HCT116 (cell line): ENCODE data around the gene TTLL11. TPM values are rescaled to one million over a fixed set of nuclear protein-coding genes. Genes with fewer than 3 reads are reported as not detected.

Experiments
- ATAC-seq: fragments of 200-7000 bp; cut with Tn5 transposase; 2 replicates; pipeline ENCODE4 v1.9.1; 2020; ENCODE audit warnings: mild to moderate bottlenecking, moderate library complexity
- BruUV-seq: library from RNA; stranded (reverse); fragments of 400-500 nt; replicated peaks from 2 replicates; lab custom pipeline; 2021; lab: Mats Ljungman, UMichigan
- CTCF ChIA-PET: fragments of 300-600 bp; sonication (Branson Sonifier 250); formaldehyde crosslinking; loops from one replicate; lab custom pipeline; 2021; ENCODE audit warnings: antibody characterized with exemption; lab: Charles Lee
- POLR2A ChIA-PET: fragments of 300-600, 350-600 bp; sonication (Branson Sonifier 250); formaldehyde crosslinking; loops from one replicate; lab custom pipeline; 2021; ENCODE audit warnings: antibody characterized with exemption; lab: Charles Lee
- RAD21 ChIA-PET, 2 experiments: fragments of 300-600 bp; sonication (Branson Sonifier 250); formaldehyde crosslinking; loops; one replicate each; lab custom pipeline; 2023; ENCODE audit warnings: low total read pairs in 2 of 2; ENCODE audit not compliant: uncharacterized antibody in 2 of 2, unreplicated experiment in 2 of 2, low non-redundant PET in 1 of 2; lab: Charles Lee
- DNase-seq: peaks from one replicate; pipeline ENCODE4 v3.0.0-alpha.2; 2010; ENCODE audit warnings: low read depth, low spot score
- H2AFZ ChIP-seq: fragments of 200-600 bp; shearing (Covaris generic), sonication (generic); 2 replicates; pipeline ENCODE4 v1.6.1; 2017; ENCODE audit warnings: low read depth, mixed run types, mixed read lengths, antibody characterized with exemption, low read length; ENCODE audit not compliant: poor library complexity, severe bottlenecking
- H3K27ac ChIP-seq: 2 replicates; pipeline ENCODE4 v1.5.1; 2012; ENCODE audit warnings: low read depth, low read length
- H3K27me3 ChIP-seq: fragments of 200-600 bp; sonication (generic); 2 replicates; pipeline ENCODE4 v1.6.1; 2016; ENCODE audit warnings: mixed run types, low read length, mixed read lengths; ENCODE audit not compliant: insufficient read depth
- H3K36me3 ChIP-seq, 2 experiments: fragments of 200-500 bp in 1 of 2; fragments of 200-600 bp in 1 of 2; sonication (Bioruptor generic) in 1 of 2; sonication (generic) in 1 of 2; 2 replicates each; pipeline versions ENCODE4 v1.5.1 to v1.6.1; 2014 to 2016; ENCODE audit warnings: low read length in 2 of 2, inconsistent platforms in 1 of 2, mixed read lengths in 1 of 2, mixed run types in 1 of 2; ENCODE audit not compliant: insufficient read depth in 2 of 2, control insufficient read depth in 1 of 2
- H3K4me1 ChIP-seq, 2 experiments: fragments of 200-600 bp in 1 of 2; sonication (generic) in 1 of 2; 2 replicates each; pipeline versions ENCODE4 v1.5.1 to v1.6.1; 2012 to 2017; ENCODE audit warnings: low read length in 2 of 2, inconsistent platforms in 1 of 2, mild to moderate bottlenecking in 1 of 2, mixed read lengths in 1 of 2, mixed run types in 1 of 2, moderate library complexity in 1 of 2; ENCODE audit not compliant: insufficient read depth in 2 of 2, control insufficient read depth in 1 of 2
- H3K4me2 ChIP-seq: fragments of 200-600 bp; sonication (generic); 2 replicates; pipeline ENCODE4 v1.6.1; 2017; ENCODE audit warnings: mixed run types, low read length, mixed read lengths
- H3K4me3 ChIP-seq, 2 experiments: fragments of 200-600 bp in 1 of 2; sonication (generic) in 1 of 2; replicated peaks in 1 of 2; 2 replicates each; pipeline ENCODE4 v1.5.1; 2011 to 2016; ENCODE audit warnings: low read length in 2 of 2, control low read depth in 1 of 2, low read depth in 1 of 2, mild to moderate bottlenecking in 1 of 2, mixed read lengths in 1 of 2, mixed run types in 1 of 2
- H3K79me2 ChIP-seq: fragments of 200-600 bp; sonication (generic); 2 replicates; pipeline ENCODE4 v1.6.1; 2017; ENCODE audit warnings: mild to moderate bottlenecking, mixed run types, low read length, moderate library complexity, mixed read lengths; ENCODE audit not compliant: insufficient read depth
- H3K9ac ChIP-seq: fragments of 200-600 bp; sonication (generic); 2 replicates; pipeline ENCODE4 v1.6.1; 2016; ENCODE audit warnings: low read length, mixed read lengths
- H3K9me2 ChIP-seq: fragments of 200-600 bp; sonication (generic), shearing (Covaris generic); 2 replicates; pipeline ENCODE4 v1.6.1; 2017; ENCODE audit warnings: mixed run types, mild to moderate bottlenecking, moderate library complexity; ENCODE audit not compliant: insufficient read depth
- H3K9me3 ChIP-seq, 2 experiments: fragments of 200-500 bp in 1 of 2; fragments of 200-600 bp in 1 of 2; sonication (Bioruptor generic) in 1 of 2; sonication (generic) in 1 of 2; 2 replicates each; pipeline ENCODE4 v1.6.1; 2014 to 2017; ENCODE audit warnings: low read length in 2 of 2, mixed read lengths in 2 of 2, inconsistent platforms in 1 of 2, low read depth in 1 of 2, mild to moderate bottlenecking in 1 of 2, mixed run types in 1 of 2, moderate library complexity in 1 of 2; ENCODE audit not compliant: control insufficient read depth in 1 of 2, insufficient read depth in 1 of 2
- H4K20me1 ChIP-seq: fragments of 200-600 bp; sonication (generic), shearing (Covaris generic); 2 replicates; pipeline ENCODE4 v1.6.1; 2017; ENCODE audit warnings: mixed run types, mild to moderate bottlenecking, moderate library complexity; ENCODE audit not compliant: insufficient read depth
- EGR1 ChIP-seq: IDR thresholded peaks from 2 replicates; pipeline ENCODE4 v1.6.1; 2012; ENCODE audit warnings: low read depth
- ELF1 ChIP-seq: IDR thresholded peaks from 2 replicates; pipeline ENCODE4 v1.6.1; 2012; ENCODE audit warnings: low read depth, borderline replicate concordance
- EZH2 ChIP-seq: fragments of 200-600 bp; sonication (generic); IDR thresholded peaks from 2 replicates; pipeline ENCODE4 v1.6.1; 2017; ENCODE audit warnings: antibody characterized with exemption, mixed run types
- intact Hi-C: fragments of 100-400 bp; cut with micrococcal nuclease; formaldehyde crosslinking; loops from 2 replicates; pipeline ENCODE4 v1.10.0; 2022
- total RNA-seq: library from RNA; stranded (reverse); gene quantifications from one replicate; pipeline ENCODE4 v1.2.1, GENCODE V29; 2021; ENCODE audit not compliant: unreplicated experiment
- TF ChIP-seq, protein P1 (sequence below): IDR thresholded peaks from 2 replicates; pipeline ENCODE4 v1.6.1; 2011; ENCODE audit warnings: mild to moderate bottlenecking, low read length, moderate library complexity; ENCODE audit not compliant: insufficient replicate concordance; ENCODE audit errors: extremely low read depth
- TF ChIP-seq, protein P2 (sequence below): IDR thresholded peaks from 2 replicates; pipeline ENCODE4 v1.6.1; 2012; ENCODE audit warnings: low read depth

The TTLL11 gene
- total RNA-seq, 1 experiment from 2014 or later = 2.2 TPM

- no peaks in the 10 kb centered on the region for H4K20me1 ChIP-seq
- POLR2A ChIA-PET = no interaction called here
- CTCF ChIA-PET = no interaction called here
These were observed 252.0 kb downstream of the TTLL11 start for GRCh38 chr9:121840838-121841760.

More at GRCh38 chr9:121840838-121841760, 252.0 kb downstream of the TTLL11 start:
- TF ChIP-seq EGR1 (no peak), ELF1 (no peak), EZH2 (no peak)
- TF ChIP-seq, protein P1, sequence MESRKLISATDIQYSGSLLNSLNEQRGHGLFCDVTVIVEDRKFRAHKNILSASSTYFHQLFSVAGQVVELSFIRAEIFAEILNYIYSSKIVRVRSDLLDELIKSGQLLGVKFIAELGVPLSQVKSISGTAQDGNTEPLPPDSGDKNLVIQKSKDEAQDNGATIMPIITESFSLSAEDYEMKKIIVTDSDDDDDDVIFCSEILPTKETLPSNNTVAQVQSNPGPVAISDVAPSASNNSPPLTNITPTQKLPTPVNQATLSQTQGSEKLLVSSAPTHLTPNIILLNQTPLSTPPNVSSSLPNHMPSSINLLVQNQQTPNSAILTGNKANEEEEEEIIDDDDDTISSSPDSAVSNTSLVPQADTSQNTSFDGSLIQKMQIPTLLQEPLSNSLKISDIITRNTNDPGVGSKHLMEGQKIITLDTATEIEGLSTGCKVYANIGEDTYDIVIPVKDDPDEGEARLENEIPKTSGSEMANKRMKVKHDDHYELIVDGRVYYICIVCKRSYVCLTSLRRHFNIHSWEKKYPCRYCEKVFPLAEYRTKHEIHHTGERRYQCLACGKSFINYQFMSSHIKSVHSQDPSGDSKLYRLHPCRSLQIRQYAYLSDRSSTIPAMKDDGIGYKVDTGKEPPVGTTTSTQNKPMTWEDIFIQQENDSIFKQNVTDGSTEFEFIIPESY = no peak
- TF ChIP-seq, protein P2, sequence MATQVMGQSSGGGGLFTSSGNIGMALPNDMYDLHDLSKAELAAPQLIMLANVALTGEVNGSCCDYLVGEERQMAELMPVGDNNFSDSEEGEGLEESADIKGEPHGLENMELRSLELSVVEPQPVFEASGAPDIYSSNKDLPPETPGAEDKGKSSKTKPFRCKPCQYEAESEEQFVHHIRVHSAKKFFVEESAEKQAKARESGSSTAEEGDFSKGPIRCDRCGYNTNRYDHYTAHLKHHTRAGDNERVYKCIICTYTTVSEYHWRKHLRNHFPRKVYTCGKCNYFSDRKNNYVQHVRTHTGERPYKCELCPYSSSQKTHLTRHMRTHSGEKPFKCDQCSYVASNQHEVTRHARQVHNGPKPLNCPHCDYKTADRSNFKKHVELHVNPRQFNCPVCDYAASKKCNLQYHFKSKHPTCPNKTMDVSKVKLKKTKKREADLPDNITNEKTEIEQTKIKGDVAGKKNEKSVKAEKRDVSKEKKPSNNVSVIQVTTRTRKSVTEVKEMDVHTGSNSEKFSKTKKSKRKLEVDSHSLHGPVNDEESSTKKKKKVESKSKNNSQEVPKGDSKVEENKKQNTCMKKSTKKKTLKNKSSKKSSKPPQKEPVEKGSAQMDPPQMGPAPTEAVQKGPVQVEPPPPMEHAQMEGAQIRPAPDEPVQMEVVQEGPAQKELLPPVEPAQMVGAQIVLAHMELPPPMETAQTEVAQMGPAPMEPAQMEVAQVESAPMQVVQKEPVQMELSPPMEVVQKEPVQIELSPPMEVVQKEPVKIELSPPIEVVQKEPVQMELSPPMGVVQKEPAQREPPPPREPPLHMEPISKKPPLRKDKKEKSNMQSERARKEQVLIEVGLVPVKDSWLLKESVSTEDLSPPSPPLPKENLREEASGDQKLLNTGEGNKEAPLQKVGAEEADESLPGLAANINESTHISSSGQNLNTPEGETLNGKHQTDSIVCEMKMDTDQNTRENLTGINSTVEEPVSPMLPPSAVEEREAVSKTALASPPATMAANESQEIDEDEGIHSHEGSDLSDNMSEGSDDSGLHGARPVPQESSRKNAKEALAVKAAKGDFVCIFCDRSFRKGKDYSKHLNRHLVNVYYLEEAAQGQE = no peak
- RAD21 ChIA-PET = no interaction called here
- H3K9me2 ChIP-seq = no peaks in the 10 kb centered on the region
- no peak for DNase-seq
- no peak overlapping the region for H3K27ac ChIP-seq
- no peak for ATAC-seq
- H3K4me3 ChIP-seq = no peak overlapping the region
- no peaks in the 10 kb centered on the region for H3K27me3 ChIP-seq
- intact Hi-C loops = no loop called here
- no TSS peak for BruUV-seq
- no peak overlapping the region for H3K4me2 ChIP-seq
- H2AFZ ChIP-seq = no peak overlapping the region
- no peak overlapping the region for H3K9ac ChIP-seq
- no peaks in the 10 kb centered on the region for H3K36me3 ChIP-seq
- H3K4me1 ChIP-seq = no peaks in the 10 kb centered on the region
- H3K79me2 ChIP-seq = no peaks in the 10 kb centered on the region
- H3K9me3 ChIP-seq = no peaks in the 10 kb centered on the region
